Measurements from ENCODE around the gene PRPH. TPM values are rescaled to one million over a fixed set of nuclear protein-coding genes. Genes with fewer than 3 reads are reported as not detected.
A peak's percentile ranks its signal among the peaks of the same experiment; 100 is the strongest.

The PRPH gene
- total RNA-seq, 2 experiments from 2014 or later: not detected

- CTCF ChIA-PET (ENCODE audit: unreplicated experiment): interaction anchor here (0.7 to 1.3 kb wide), 4 partner anchors 21 to 316 kb away, joined by 3 to 5 read pairs (median 4); no protein-coding TSS in a partner anchor
- intact Hi-C loops (cut with micrococcal nuclease; ENCODE audit: unreplicated experiment): loop anchor here (2.0 kb wide), 1 partner anchor 58 kb away; the partner anchor contains the start of gene TUBA1C
- Histone ChIP-seq H3K27ac (ENCODE audit: low read depth, low read length, poor library complexity, severe bottlenecking) (peak overlapping the region; percentile 30), H3K9me3 (ENCODE audit: low read length) (no peaks in the 10 kb centered on the region), H2AFZ (ENCODE audit: low read length) (peak overlapping the region; percentile 52), H3K36me3 (ENCODE audit: insufficient read depth, low read length) (peaks cover 38% of the 10 kb centered on the region), H3K79me2 (ENCODE audit: insufficient read depth, low read depth, low read length) (peaks cover 16% of the 10 kb centered on the region; the same call in 1 of the 2 replicates), H3K4me1 (ENCODE audit: insufficient read depth, low read length, poor library complexity, severe bottlenecking) (peaks cover 24% of the 10 kb centered on the region), H3K4me2 (ENCODE audit: low read length) (peak overlapping the region; percentile 67), H4K20me1 (ENCODE audit: insufficient read depth, low read length) (no peaks in the 10 kb centered on the region), H3K4me3 (ENCODE audit: low read depth, low read length, poor library complexity, severe bottlenecking) (peak overlapping the region; percentile 91), H3K9me2 (ENCODE audit: insufficient read depth, low read length) (no peaks in the 10 kb centered on the region)
- POLR2A ChIA-PET: interaction anchor here (0.9 to 2.0 kb wide), 11 partner anchors 9 to 231 kb away, joined by 3 to 13 read pairs (median 3); partner anchors contain the start of genes C1QL4 and SPATS2
- TSS peak; percentile 98 for BruUV-seq (replicated peaks)
- no peak for DNase-seq (ENCODE audit: low spot score)
- TF ChIP-seq CTCF (conservative IDR thresholded peaks at IDR 0.05; ENCODE audit: low read length): no peak
- TF ChIP-seq EZH2phosphoT487 (IDR thresholded peaks at IDR 0.05; ENCODE audit: borderline replicate concordance, low read depth, low read length): no peak
Measured at GRCh38 chr12:49322367-49322707, 27.4 kb downstream of the PRPH start.

- Histone ChIP-seq H3K27ac (ENCODE audit: low read depth, low read length, poor library complexity, severe bottlenecking) (peak within 1 kb of the TSS; percentile 61), H3K9me2 (ENCODE audit: insufficient read depth, low read length) (no peaks in the 10 kb centered on the region), H3K4me2 (ENCODE audit: low read length) (peak within 1 kb of the TSS; percentile 88), H3K36me3 (ENCODE audit: insufficient read depth, low read length) (peaks cover 42% of the 10 kb centered on the region), H4K20me1 (ENCODE audit: insufficient read depth, low read length) (no peaks in the 10 kb centered on the region), H3K4me3 (ENCODE audit: low read depth, low read length, poor library complexity, severe bottlenecking) (peak within 1 kb of the TSS; percentile 91), H2AFZ (ENCODE audit: low read length) (peak within 1 kb of the TSS; percentile 62), H3K79me2 (ENCODE audit: insufficient read depth, low read depth, low read length) (peaks cover 16% of the 10 kb centered on the region; the same call in 1 of the 2 replicates), H3K9me3 (ENCODE audit: low read length) (no peaks in the 10 kb centered on the region), H3K4me1 (ENCODE audit: insufficient read depth, low read length, poor library complexity, severe bottlenecking) (peaks cover 24% of the 10 kb centered on the region)
- TF ChIP-seq CTCF (conservative IDR thresholded peaks at IDR 0.05; ENCODE audit: low read length) (no peak), EZH2phosphoT487 (IDR thresholded peaks at IDR 0.05; ENCODE audit: borderline replicate concordance, low read depth, low read length) (no peak)
- CTCF ChIA-PET (ENCODE audit: unreplicated experiment): interaction anchor here (0.5 to 1.3 kb wide), 7 partner anchors 8 to 466 kb away, joined by 3 to 6 read pairs (median 3); no protein-coding TSS in a partner anchor
- POLR2A ChIA-PET: interaction anchor here (0.6 to 2.0 kb wide), 18 partner anchors 9 to 418 kb away, joined by 3 to 13 read pairs (median 3); partner anchors contain the start of genes C1QL4, SPATS2, TMBIM6 and TUBA1B
- intact Hi-C loops (cut with micrococcal nuclease; ENCODE audit: unreplicated experiment): loop anchor here (2.0 kb wide), 1 partner anchor 58 kb away; the partner anchor contains the start of gene TUBA1C
- no TSS peak for BruUV-seq (replicated peaks)
- DNase-seq (ENCODE audit: low spot score): peak; percentile 99
Measured at GRCh38 chr12:49322708-49323523, 28.0 kb downstream of the PRPH start, which contains the start of gene TROAP. TROAP (plus strand) TSS chr12:49323255; CDS start chr12:49323609, 354 bp downstream.

Measured in OCI-LY7 (cell line).